Tongue (tissue), 2 donors: ENCODE results near the gene RREB1. TPM values are rescaled to one million over a fixed set of nuclear protein-coding genes. Genes with fewer than 3 reads are reported as not detected.

ENCODE experiments used
- small RNA-seq: library from RNA; depleted of rRNA; stranded (forward); fragments of <200 nt; gene quantifications from one replicate; pipeline ENCODE3, GENCODE V24; 2014; ENCODE audit warnings: low replicate concordance
- total RNA-seq: library from RNA; depleted of rRNA; stranded (reverse); fragments of >200 nt; gene quantifications from one replicate; pipeline ENCODE4 v1.2.3, GENCODE V29; 2014

Gene RREB1
- total RNA-seq, 1 donor from 2014 or later, result 44.7 TPM

Small RNAs within 50 kb of the gene (small RNA-seq; reads per million reads assigned to genes)
- gene RF00019, result not detected

Other genes starting within 250 kb of the RREB1 start
- gene SSR1, start 205.2 kb downstream of the RREB1 start, total RNA-seq, result 60.5 TPM